ENCODE measurements around the gene UBTD2.

Gene UBTD2

GRCh38 chr5:172166030-172166826 lies 117.3 kb downstream of the UBTD2 start:
- DNase-seq, result no peak

GRCh38 chr5:172165465-172165864 lies 118.1 kb downstream of the UBTD2 start:
- DNase-seq, result no peak

- no peak for DNase-seq
Measured at GRCh38 chr5:172164769-172165212, 118.8 kb downstream of the UBTD2 start.

GRCh38 chr5:172163346-172163745 lies 120.2 kb downstream of the UBTD2 start:
- peak; percentile 1 for DNase-seq

- DNase-seq, result no peak
Measured at GRCh38 chr5:172162987-172163343, 120.6 kb downstream of the UBTD2 start.

GRCh38 chr5:172162323-172162986 lies 121.1 kb downstream of the UBTD2 start:
- peak; percentile 1 for DNase-seq

GRCh38 chr5:172160506-172160905 lies 123.1 kb downstream of the UBTD2 start:
- DNase-seq, result peak; percentile 1

All from CD4-positive, alpha-beta T cell treated with Interleukin-17A for 4 hours (primary cell).